ENCODE measurements around the gene CD80.

DNA sequence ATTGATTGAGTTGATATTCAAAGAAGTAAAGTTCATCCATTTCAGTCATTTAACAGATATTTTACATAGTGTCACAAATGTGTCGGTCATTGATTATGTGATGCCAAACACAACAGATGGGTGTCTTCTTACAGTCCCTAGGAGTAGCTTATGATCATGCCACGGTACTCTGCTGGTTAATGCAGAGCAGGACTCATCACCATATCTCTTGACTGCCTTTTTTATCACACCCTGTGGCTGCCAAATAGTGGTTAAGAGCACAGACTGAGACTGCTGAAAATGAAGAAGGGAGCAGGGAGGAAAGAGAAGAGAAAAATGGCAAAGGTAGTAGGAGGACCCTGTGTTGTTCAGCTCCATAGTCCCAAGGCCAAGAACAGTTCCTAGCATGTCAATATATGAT is 73.9 kb downstream of the CD80 start:
- TF ChIP-seq, protein P1, sequence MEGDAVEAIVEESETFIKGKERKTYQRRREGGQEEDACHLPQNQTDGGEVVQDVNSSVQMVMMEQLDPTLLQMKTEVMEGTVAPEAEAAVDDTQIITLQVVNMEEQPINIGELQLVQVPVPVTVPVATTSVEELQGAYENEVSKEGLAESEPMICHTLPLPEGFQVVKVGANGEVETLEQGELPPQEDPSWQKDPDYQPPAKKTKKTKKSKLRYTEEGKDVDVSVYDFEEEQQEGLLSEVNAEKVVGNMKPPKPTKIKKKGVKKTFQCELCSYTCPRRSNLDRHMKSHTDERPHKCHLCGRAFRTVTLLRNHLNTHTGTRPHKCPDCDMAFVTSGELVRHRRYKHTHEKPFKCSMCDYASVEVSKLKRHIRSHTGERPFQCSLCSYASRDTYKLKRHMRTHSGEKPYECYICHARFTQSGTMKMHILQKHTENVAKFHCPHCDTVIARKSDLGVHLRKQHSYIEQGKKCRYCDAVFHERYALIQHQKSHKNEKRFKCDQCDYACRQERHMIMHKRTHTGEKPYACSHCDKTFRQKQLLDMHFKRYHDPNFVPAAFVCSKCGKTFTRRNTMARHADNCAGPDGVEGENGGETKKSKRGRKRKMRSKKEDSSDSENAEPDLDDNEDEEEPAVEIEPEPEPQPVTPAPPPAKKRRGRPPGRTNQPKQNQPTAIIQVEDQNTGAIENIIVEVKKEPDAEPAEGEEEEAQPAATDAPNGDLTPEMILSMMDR (IDR thresholded peaks at IDR 0.05 in 2 of 3, conservative IDR thresholded peaks at IDR 0.05 in 1 of 3; ENCODE audit: borderline replicate concordance in 1 of 3, insufficient read depth in 1 of 3, low read depth in 2 of 3, low read length in 2 of 3) = no peak
- TF ChIP-seq JUND (IDR thresholded peaks at IDR 0.05) (no peak), POLR2A (IDR thresholded peaks at IDR 0.05; ENCODE audit: borderline replicate concordance, extremely low read depth, insufficient read depth, insufficient read length) (no peak), EZH2 (IDR thresholded peaks at IDR 0.05) (no peak), CBX3 (IDR thresholded peaks at IDR 0.05; ENCODE audit: low read depth) (no peak), POLR2AphosphoS5 (IDR thresholded peaks at IDR 0.05; ENCODE audit: low read depth, low read length) (no peak), RAD21 (IDR thresholded peaks at IDR 0.05; ENCODE audit: low read depth) (no peak)
- TF ChIP-seq, protein P2, sequence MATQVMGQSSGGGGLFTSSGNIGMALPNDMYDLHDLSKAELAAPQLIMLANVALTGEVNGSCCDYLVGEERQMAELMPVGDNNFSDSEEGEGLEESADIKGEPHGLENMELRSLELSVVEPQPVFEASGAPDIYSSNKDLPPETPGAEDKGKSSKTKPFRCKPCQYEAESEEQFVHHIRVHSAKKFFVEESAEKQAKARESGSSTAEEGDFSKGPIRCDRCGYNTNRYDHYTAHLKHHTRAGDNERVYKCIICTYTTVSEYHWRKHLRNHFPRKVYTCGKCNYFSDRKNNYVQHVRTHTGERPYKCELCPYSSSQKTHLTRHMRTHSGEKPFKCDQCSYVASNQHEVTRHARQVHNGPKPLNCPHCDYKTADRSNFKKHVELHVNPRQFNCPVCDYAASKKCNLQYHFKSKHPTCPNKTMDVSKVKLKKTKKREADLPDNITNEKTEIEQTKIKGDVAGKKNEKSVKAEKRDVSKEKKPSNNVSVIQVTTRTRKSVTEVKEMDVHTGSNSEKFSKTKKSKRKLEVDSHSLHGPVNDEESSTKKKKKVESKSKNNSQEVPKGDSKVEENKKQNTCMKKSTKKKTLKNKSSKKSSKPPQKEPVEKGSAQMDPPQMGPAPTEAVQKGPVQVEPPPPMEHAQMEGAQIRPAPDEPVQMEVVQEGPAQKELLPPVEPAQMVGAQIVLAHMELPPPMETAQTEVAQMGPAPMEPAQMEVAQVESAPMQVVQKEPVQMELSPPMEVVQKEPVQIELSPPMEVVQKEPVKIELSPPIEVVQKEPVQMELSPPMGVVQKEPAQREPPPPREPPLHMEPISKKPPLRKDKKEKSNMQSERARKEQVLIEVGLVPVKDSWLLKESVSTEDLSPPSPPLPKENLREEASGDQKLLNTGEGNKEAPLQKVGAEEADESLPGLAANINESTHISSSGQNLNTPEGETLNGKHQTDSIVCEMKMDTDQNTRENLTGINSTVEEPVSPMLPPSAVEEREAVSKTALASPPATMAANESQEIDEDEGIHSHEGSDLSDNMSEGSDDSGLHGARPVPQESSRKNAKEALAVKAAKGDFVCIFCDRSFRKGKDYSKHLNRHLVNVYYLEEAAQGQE (IDR thresholded peaks at IDR 0.05; ENCODE audit: low read depth) = no peak
